GM10847 (cell line): Measurements from ENCODE around the gene RNF217.

Source experiments
- POLR2A ChIP-seq: IDR thresholded peaks from 2 replicates; pipeline ENCODE4 v1.6.1; 2011; ENCODE audit not compliant: insufficient read length; ENCODE audit errors: extremely low read depth

RNF217 gene

GRCh38 chr6:124977067-124977908 is 15.1 kb downstream of the RNF217 start:
- TF ChIP-seq POLR2A = no peak

GRCh38 chr6:124978451-124979293 is 16.4 kb downstream of the RNF217 start:
- TF ChIP-seq POLR2A = no peak

- no peak for TF ChIP-seq POLR2A
Observed at GRCh38 chr6:124979294-124979678, 17.0 kb downstream of the RNF217 start.

GRCh38 chr6:124982669-124983068 is 20.4 kb downstream of the RNF217 start:
- TF ChIP-seq POLR2A = no peak

- no peak for TF ChIP-seq POLR2A
Observed at GRCh38 chr6:124983383-124984083, 21.3 kb downstream of the RNF217 start.

- no peak for TF ChIP-seq POLR2A
Observed at GRCh38 chr6:124984668-124985338, 22.6 kb downstream of the RNF217 start.

GRCh38 chr6:124986164-124986563 is 23.9 kb downstream of the RNF217 start:
- TF ChIP-seq POLR2A = no peak

GRCh38 chr6:124987291-124987690 is 25.1 kb downstream of the RNF217 start:
- TF ChIP-seq POLR2A = no peak

GRCh38 chr6:124987999-124988591 is 25.9 kb downstream of the RNF217 start:
- TF ChIP-seq POLR2A = no peak

GRCh38 chr6:124989136-124989983 is 27.1 kb downstream of the RNF217 start:
- TF ChIP-seq POLR2A = no peak

- TF ChIP-seq POLR2A = no peak
Observed at GRCh38 chr6:124990988-124991387, 28.8 kb downstream of the RNF217 start.

GRCh38 chr6:124991764-124992295 is 29.6 kb downstream of the RNF217 start:
- no peak for TF ChIP-seq POLR2A

GRCh38 chr6:124993327-124993726 is 31.1 kb downstream of the RNF217 start:
- no peak for TF ChIP-seq POLR2A
